NCI-H2081 treated with DMSO at 0.1 percent for 48 hours (cell line): Measurements from ENCODE around the gene PCED1B.

Source experiments
- DNase-seq: peaks from one replicate; lab custom pipeline; 2025; lab: John Stamatoyannopoulos, UW

Gene PCED1B

DNA sequence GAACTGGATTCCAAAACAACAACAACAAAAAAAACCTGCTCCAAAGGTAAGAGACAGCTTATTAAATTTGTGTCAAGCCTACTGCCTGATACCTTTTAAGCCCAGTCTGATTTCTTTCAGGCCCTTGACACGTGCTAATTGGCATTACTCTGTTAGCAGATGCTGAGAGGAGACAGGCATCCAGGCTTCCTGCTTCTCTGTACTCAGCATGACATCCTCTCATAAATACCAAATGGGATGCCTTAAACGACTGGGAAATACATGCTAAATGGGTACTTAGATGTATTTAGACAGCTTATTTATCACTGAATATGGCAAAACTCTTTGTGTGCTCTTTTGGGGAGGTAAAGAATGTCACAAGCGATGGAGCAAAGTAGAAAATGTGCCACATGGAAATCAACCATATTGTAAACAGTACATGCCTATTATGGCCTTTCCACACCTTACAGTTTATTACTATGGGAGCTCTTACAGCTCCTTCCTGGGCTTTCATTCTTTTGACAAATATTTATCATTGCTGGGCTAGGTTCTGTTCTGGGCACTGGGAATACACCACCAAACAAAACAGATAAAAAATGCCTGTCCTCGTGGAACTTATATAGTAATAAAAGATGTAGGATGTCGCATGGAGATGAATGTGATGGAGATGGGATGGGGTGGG, 11.5 kb upstream of the PCED1B start:
- no peak for DNase-seq

- DNase-seq, result no peak
These were observed 10.9 kb upstream of the PCED1B start for GRCh38 chr12:47068539-47068938.

DNA sequence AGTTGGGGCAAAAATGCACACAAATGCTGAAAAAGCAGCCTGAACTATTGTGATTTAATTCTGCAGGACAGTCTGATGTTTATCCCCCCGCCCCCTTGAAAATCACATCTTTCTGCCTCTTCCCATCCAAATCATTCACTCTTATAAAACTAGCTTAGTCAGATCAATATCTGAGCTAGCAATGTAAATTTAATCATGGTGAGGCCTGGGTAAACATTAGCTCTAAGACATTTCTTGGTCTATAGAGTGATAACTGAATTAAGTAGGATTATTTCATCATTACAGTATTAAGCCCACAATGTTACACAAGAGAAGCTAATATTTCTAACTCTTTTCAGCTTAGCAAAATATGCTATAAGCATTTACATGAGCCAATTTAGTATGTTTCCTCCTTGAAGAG, 9.1 kb upstream of the PCED1B start:
- DNase-seq, result no peak

- no peak for DNase-seq
These were observed 8.1 kb upstream of the PCED1B start for GRCh38 chr12:47071241-47071852.

GRCh38 chr12:47073951-47074350, 5.5 kb upstream of the PCED1B start:
- DNase-seq, result no peak

DNA sequence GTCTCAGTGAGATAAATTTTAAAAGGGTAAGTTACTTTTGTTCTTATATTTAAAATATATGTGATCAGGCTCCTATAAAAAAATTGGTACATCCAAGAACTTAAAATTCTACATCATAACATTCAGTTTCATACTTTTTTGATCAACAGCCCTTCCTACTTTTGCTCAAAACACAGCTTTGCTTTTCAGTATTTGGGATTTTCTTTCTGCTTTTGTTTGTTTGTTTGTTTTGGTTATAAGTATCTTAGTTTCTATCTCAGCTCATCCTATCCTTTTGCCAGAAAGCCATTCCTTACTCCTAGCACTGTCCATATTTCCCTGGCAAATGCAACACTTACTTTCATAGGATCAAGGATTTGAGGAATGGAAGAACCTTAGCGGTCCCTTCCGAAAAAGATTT, 4.7 kb upstream of the PCED1B start:
- DNase-seq, result no peak

DNA sequence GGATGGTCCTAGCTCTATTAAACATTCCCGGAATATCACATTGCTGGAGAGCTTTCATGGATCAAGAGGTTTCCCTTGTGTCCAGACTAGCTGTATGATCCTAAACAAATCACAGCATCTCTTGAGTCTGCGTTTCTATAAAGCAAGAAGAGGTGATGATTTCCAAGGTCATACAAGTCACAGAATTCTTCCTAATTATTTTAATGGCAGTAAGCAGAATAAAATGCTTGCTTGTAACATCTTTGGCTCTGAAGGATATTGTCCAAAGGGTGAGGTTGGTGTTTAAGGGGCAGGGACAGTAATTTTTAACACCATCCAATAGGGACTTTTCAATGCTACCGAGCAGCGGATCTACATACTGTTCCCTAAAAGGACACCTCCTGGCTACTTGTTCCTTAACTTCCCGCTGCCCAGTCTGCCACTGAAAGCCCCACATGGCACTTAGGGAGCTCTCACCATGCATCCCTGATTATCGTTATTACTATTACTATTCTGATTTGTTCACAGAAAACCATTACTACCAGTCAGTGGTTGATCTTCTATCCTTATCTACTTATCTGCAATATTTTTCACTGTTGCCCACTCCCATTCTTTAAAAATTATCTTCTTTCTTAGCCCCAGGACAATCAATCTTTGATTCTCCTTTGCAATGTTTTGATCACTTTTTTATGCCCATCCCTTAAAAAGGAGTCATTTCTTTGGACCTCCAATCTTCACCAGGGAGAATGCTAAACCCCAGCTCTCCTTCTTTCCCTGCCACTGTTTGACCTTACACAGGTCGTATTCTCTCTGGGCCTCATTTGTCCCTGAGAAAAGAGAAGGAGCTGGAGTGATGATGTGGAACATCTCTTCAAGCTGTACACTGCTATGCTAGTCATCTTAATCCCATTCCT, 4.0 kb upstream of the PCED1B start:
- no peak for DNase-seq

DNA sequence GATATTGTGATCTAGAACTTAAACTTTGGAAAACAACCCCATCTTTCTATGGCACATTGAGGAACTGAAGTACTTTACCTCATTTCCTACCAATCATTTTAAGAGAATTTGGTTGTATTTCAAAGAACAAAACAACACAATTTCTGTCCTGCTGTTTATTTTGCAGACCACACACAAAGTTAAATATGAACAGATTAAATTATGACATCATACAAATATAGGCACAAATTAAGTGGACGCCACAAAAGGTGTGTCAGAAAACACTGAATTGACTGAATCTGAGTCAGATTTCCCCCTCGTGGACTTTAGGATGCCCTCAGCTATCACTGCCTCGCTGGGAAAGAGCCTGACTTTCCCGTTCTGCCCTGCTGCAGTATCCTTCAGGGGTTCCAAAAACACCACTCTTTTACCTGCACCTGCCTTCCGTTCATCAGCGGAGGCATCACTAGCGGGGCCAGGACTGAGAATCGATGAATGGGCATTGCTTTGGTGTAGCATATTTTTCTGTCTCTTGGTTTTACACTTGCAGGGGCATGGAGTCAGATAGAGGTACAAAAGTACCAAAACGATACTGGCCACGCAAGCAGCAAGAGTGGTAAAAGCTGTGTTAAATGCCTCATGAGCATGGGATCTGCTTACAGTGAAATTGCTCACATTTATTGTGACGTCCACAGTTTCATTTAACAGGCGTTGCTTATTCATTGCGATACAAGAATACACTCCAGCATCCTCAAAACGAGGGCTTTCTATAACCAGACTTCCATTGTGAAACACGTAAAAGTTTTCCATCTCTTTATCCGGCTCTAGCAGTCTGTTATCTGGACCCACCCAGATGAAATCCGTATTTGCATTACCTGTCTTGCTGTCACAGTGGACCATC, 2.0 kb upstream of the PCED1B start:
- no peak for DNase-seq

- DNase-seq, result no peak
These were observed 1.4 kb upstream of the PCED1B start for GRCh38 chr12:47078086-47078395.

DNA sequence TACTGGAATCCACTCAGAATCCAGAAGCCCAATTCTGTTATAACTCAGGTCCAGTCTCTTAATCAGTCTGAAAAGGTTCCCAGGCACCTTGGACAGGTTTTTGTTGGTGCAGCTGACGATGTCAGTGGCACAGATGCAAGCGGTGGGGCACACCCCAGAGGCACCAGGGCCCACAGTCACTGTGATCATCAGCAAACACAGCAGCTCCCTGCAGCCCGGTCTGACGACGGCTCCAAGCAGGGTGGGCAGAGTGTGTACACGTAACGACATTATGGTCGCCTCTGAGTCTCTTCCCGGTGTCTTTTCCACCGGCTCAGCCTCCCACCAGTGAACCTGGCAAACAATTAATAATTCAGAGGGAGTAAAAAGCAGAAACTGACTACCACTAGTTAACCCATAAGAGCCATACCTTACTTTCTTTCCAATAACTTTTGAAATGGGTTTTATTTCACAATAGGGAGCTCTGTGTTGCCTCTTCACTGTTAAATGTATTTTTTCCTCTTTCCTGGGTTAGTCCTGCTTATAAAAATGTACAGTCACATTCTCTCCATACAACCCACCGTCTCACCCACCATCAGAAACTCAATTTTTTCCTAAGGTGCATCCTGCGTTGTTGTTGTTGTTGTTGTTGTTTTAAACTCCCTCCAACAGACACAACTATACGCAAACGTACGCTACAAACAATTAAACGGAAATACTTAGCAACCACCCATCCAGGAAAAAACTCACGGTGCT, 521 bp upstream of the PCED1B start:
- no peak for DNase-seq

GRCh38 chr12:47079981-47080724, 732 bp downstream of the PCED1B start:
- no peak for DNase-seq

DNA sequence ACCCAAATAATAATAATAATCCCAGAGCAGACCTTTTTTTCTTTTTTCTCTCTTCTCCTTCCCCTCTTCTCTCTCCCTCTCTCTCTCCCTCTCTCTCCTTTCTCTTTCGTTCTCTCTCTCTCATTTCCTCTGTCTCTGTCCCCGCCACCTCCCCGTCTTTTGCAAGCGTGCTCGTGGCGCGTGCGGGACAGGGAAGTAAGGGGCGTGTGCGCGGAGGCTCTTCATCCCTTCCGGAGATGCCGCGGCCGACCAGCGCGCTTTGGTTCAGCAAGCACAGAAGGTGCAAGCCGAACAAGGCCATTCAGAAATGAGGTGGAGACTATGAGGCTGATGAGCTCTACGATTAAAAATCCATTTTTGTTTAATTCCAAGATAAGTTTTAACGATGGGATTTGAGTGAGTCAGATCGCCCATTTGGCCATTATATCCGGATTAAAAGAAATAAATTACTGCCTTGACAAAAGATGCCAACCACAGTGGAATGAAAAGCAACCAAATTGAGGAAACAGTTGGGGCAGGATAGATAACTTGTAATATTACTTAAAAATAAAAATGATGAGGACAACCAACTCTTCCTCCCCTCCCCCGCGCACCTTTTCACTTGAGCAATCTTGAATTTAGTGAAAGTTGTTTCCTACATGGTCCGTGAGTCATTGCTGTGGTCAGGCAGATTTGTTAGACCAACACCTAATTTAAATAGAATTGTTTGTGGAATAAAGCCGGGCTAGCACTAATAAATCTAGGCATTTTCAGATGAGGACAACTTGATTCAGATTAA, 1.5 kb downstream of the PCED1B start:
- DNase-seq, result no peak

- no peak for DNase-seq
These were observed 2.9 kb downstream of the PCED1B start for GRCh38 chr12:47082283-47082682.

- no peak for DNase-seq
These were observed 3.6 kb downstream of the PCED1B start for GRCh38 chr12:47082796-47083621.

GRCh38 chr12:47084172-47084571, 4.8 kb downstream of the PCED1B start:
- DNase-seq, result no peak

DNA sequence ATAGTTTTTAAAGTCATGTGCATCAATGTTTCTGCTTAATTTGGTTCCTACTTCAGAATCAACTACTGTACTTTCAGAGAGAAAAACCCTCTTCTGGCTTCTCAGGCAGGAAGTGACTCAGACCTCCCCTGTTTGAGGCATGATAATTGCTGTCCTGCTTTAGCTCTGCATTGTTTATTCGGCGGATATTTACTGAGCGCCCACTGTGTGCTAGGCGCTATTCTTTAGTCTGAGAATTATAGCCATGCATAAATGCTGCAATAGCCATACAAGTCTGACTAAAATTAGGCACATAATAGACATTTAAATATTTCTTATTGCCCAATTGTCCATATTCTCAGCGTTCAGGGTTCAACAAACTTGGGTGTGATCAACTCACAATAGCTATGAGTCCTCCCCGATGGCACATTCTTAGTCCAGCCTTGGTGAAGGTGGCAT, 6.4 kb downstream of the PCED1B start:
- DNase-seq, result peak; percentile 36

DNA sequence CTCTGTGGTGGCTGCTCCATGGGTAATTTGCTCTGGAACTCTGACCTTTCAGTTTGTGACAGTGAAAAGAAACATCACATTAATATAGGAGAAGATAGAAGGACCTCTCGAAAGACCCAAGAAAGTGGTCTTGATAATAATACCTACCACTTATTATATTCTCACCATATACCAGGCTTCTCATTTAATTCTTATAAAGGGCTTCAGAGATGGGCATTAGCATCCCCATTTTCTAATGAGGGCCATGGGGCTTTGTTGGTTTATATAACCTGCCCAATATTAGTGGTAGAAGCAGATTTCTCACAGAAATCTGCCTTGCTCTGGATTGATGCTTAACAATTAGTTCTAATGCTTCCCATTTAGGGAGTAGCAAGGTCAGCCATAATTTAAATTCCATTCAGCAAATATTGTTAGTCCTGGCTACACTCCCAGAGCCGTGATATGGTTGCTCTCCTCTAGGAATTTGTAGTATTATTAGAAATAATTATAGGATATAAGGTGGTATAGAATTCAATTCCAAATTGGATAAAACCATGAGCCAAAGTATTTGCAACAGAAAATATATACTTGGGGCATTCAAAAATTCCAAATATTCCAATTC, 7.8 kb downstream of the PCED1B start:
- no peak for DNase-seq
